HCT116 (cell line): ENCODE data around the gene SCRN1. TPM values are rescaled to one million over a fixed set of nuclear protein-coding genes. Genes with fewer than 3 reads are reported as not detected.

ENCODE experiments used
- ATAC-seq: fragments of 200-7000 bp; cut with Tn5 transposase; 2 replicates; pipeline ENCODE4 v1.9.1; 2020; ENCODE audit warnings: mild to moderate bottlenecking, moderate library complexity
- BruUV-seq: library from RNA; stranded (reverse); fragments of 400-500 nt; replicated peaks from 2 replicates; lab custom pipeline; 2021; lab: Mats Ljungman, UMichigan
- CTCF ChIA-PET: fragments of 300-600 bp; sonication (Branson Sonifier 250); formaldehyde crosslinking; loops from one replicate; lab custom pipeline; 2021; ENCODE audit warnings: antibody characterized with exemption; lab: Charles Lee
- POLR2A ChIA-PET: fragments of 300-600, 350-600 bp; sonication (Branson Sonifier 250); formaldehyde crosslinking; loops from one replicate; lab custom pipeline; 2021; ENCODE audit warnings: antibody characterized with exemption; lab: Charles Lee
- RAD21 ChIA-PET, 2 experiments: fragments of 300-600 bp; sonication (Branson Sonifier 250); formaldehyde crosslinking; loops; one replicate each; lab custom pipeline; 2023; ENCODE audit warnings: low total read pairs in 2 of 2; ENCODE audit not compliant: uncharacterized antibody in 2 of 2, unreplicated experiment in 2 of 2, low non-redundant PET in 1 of 2; lab: Charles Lee
- DNase-seq: peaks from one replicate; pipeline ENCODE4 v3.0.0-alpha.2; 2010; ENCODE audit warnings: low read depth, low spot score
- H2AFZ ChIP-seq: fragments of 200-600 bp; shearing (Covaris generic), sonication (generic); 2 replicates; pipeline ENCODE4 v1.6.1; 2017; ENCODE audit warnings: low read depth, mixed run types, mixed read lengths, antibody characterized with exemption, low read length; ENCODE audit not compliant: poor library complexity, severe bottlenecking
- H3K27ac ChIP-seq: 2 replicates; pipeline ENCODE4 v1.5.1; 2012; ENCODE audit warnings: low read depth, low read length
- H3K27me3 ChIP-seq: fragments of 200-600 bp; sonication (generic); 2 replicates; pipeline ENCODE4 v1.6.1; 2016; ENCODE audit warnings: mixed run types, low read length, mixed read lengths; ENCODE audit not compliant: insufficient read depth
- H3K36me3 ChIP-seq, 2 experiments: fragments of 200-500 bp in 1 of 2; fragments of 200-600 bp in 1 of 2; sonication (Bioruptor generic) in 1 of 2; sonication (generic) in 1 of 2; 2 replicates each; pipeline versions ENCODE4 v1.5.1 to v1.6.1; 2014 to 2016; ENCODE audit warnings: low read length in 2 of 2, inconsistent platforms in 1 of 2, mixed read lengths in 1 of 2, mixed run types in 1 of 2; ENCODE audit not compliant: insufficient read depth in 2 of 2, control insufficient read depth in 1 of 2
- H3K4me1 ChIP-seq, 2 experiments: fragments of 200-600 bp in 1 of 2; sonication (generic) in 1 of 2; 2 replicates each; pipeline versions ENCODE4 v1.5.1 to v1.6.1; 2012 to 2017; ENCODE audit warnings: low read length in 2 of 2, inconsistent platforms in 1 of 2, mild to moderate bottlenecking in 1 of 2, mixed read lengths in 1 of 2, mixed run types in 1 of 2, moderate library complexity in 1 of 2; ENCODE audit not compliant: insufficient read depth in 2 of 2, control insufficient read depth in 1 of 2
- H3K4me2 ChIP-seq: fragments of 200-600 bp; sonication (generic); 2 replicates; pipeline ENCODE4 v1.6.1; 2017; ENCODE audit warnings: mixed run types, low read length, mixed read lengths
- H3K4me3 ChIP-seq, 2 experiments: fragments of 200-600 bp in 1 of 2; sonication (generic) in 1 of 2; replicated peaks in 1 of 2; 2 replicates each; pipeline ENCODE4 v1.5.1; 2011 to 2016; ENCODE audit warnings: low read length in 2 of 2, control low read depth in 1 of 2, low read depth in 1 of 2, mild to moderate bottlenecking in 1 of 2, mixed read lengths in 1 of 2, mixed run types in 1 of 2
- H3K79me2 ChIP-seq: fragments of 200-600 bp; sonication (generic); 2 replicates; pipeline ENCODE4 v1.6.1; 2017; ENCODE audit warnings: mild to moderate bottlenecking, mixed run types, low read length, moderate library complexity, mixed read lengths; ENCODE audit not compliant: insufficient read depth
- H3K9ac ChIP-seq: fragments of 200-600 bp; sonication (generic); 2 replicates; pipeline ENCODE4 v1.6.1; 2016; ENCODE audit warnings: low read length, mixed read lengths
- H3K9me2 ChIP-seq: fragments of 200-600 bp; sonication (generic), shearing (Covaris generic); 2 replicates; pipeline ENCODE4 v1.6.1; 2017; ENCODE audit warnings: mixed run types, mild to moderate bottlenecking, moderate library complexity; ENCODE audit not compliant: insufficient read depth
- H3K9me3 ChIP-seq, 2 experiments: fragments of 200-500 bp in 1 of 2; fragments of 200-600 bp in 1 of 2; sonication (Bioruptor generic) in 1 of 2; sonication (generic) in 1 of 2; 2 replicates each; pipeline ENCODE4 v1.6.1; 2014 to 2017; ENCODE audit warnings: low read length in 2 of 2, mixed read lengths in 2 of 2, inconsistent platforms in 1 of 2, low read depth in 1 of 2, mild to moderate bottlenecking in 1 of 2, mixed run types in 1 of 2, moderate library complexity in 1 of 2; ENCODE audit not compliant: control insufficient read depth in 1 of 2, insufficient read depth in 1 of 2
- H4K20me1 ChIP-seq: fragments of 200-600 bp; sonication (generic), shearing (Covaris generic); 2 replicates; pipeline ENCODE4 v1.6.1; 2017; ENCODE audit warnings: mixed run types, mild to moderate bottlenecking, moderate library complexity; ENCODE audit not compliant: insufficient read depth
- CBX3 ChIP-seq: IDR thresholded peaks from 2 replicates; pipeline ENCODE4 v1.6.1; 2012; ENCODE audit warnings: low read depth
- CTCF ChIP-seq, 3 experiments: fragments of 200-600 bp in 1 of 3; sonication (generic) in 1 of 3; IDR thresholded peaks in 2 of 3; conservative IDR thresholded peaks in 1 of 3; 2 replicates each; pipeline ENCODE4 v1.5.1; 2012 to 2017; ENCODE audit warnings: low read depth in 2 of 3, low read length in 2 of 3, antibody characterized with exemption in 1 of 3, borderline replicate concordance in 1 of 3, control low read depth in 1 of 3, mild to moderate bottlenecking in 1 of 3, mixed read lengths in 1 of 3, mixed run types in 1 of 3, moderate library complexity in 1 of 3; ENCODE audit not compliant: insufficient read depth in 1 of 3
- POLR2A ChIP-seq: IDR thresholded peaks from 2 replicates; pipeline ENCODE4 v1.7.0; 2011; ENCODE audit warnings: borderline replicate concordance; ENCODE audit not compliant: insufficient read depth, insufficient read length; ENCODE audit errors: extremely low read depth
- POLR2AphosphoS5 ChIP-seq: IDR thresholded peaks from 2 replicates; pipeline ENCODE4 v1.6.1; 2011; ENCODE audit warnings: mild to moderate bottlenecking, low read depth, low read length, moderate library complexity
- REST ChIP-seq: IDR thresholded peaks from 2 replicates; pipeline ENCODE4 v1.6.1; 2012; ENCODE audit warnings: low read depth
- SIN3A ChIP-seq: IDR thresholded peaks from 2 replicates; pipeline ENCODE4 v1.6.1; 2012; ENCODE audit warnings: low read depth
- SRF ChIP-seq: IDR thresholded peaks from 2 replicates; pipeline ENCODE4 v1.6.1; 2012; ENCODE audit warnings: low read depth
- TCF7L2 ChIP-seq: IDR thresholded peaks from 2 replicates; pipeline ENCODE4 v1.7.0; 2011; ENCODE audit warnings: borderline replicate concordance, inconsistent platforms; ENCODE audit not compliant: insufficient read depth, insufficient read length; ENCODE audit errors: extremely low read depth
- ZNF274 ChIP-seq: fragments of 200-500 bp; sonication (Bioruptor generic); IDR thresholded peaks from 2 replicates; pipeline ENCODE4 v1.6.1; 2014; ENCODE audit warnings: mild to moderate bottlenecking, low read depth, low read length, inconsistent platforms
- intact Hi-C: fragments of 100-400 bp; cut with micrococcal nuclease; formaldehyde crosslinking; loops from 2 replicates; pipeline ENCODE4 v1.10.0; 2022
- total RNA-seq: library from RNA; stranded (reverse); gene quantifications from one replicate; pipeline ENCODE4 v1.2.1, GENCODE V29; 2021; ENCODE audit not compliant: unreplicated experiment

Gene SCRN1
- total RNA-seq, 1 experiment from 2014 or later: 76.8 TPM

GRCh38 chr7:30020535-30020934 is 30.9 kb upstream of the SCRN1 start:
- intact Hi-C loops: no loop called here
- ATAC-seq (no peak), DNase-seq (no peak)
- H2AFZ ChIP-seq: no peak overlapping the region
- H3K9me3 ChIP-seq: no peaks in the 10 kb centered on the region
- no TSS peak for BruUV-seq
- POLR2A ChIA-PET: no interaction called here
- H3K79me2 ChIP-seq: peaks cover 17% of the 10 kb centered on the region
- H3K9ac ChIP-seq: no peak overlapping the region
- no peak overlapping the region for H3K4me2 ChIP-seq
- CTCF ChIA-PET: no interaction called here
- no peak overlapping the region for H3K4me3 ChIP-seq
- H3K36me3 ChIP-seq: peaks cover 3 to 8% of the 10 kb centered on the region in 2 experiments; a peak in 2 of 4 replicates
- no peaks in the 10 kb centered on the region for H4K20me1 ChIP-seq
- H3K27me3 ChIP-seq: no peaks in the 10 kb centered on the region
- H3K9me2 ChIP-seq: no peaks in the 10 kb centered on the region
- no peak overlapping the region for H3K27ac ChIP-seq
- TF ChIP-seq SRF (no peak), POLR2AphosphoS5 (no peak), SIN3A (no peak), TCF7L2 (no peak), ZNF274 (no peak), CTCF (IDR thresholded peaks at IDR 0.05 in 2 of 3, conservative IDR thresholded peaks at IDR 0.05 in 1 of 3; ENCODE audit: borderline replicate concordance in 1 of 3, insufficient read depth in 1 of 3, low read depth in 2 of 3, low read length in 2 of 3) (no peak), REST (no peak), POLR2A (no peak), CBX3 (no peak)
- TF ChIP-seq, all 23 proteins: peak for 0
- peaks cover 4 to 8% of the 10 kb centered on the region in 2 experiments; a peak in 3 of 4 replicates for H3K4me1 ChIP-seq
- RAD21 ChIA-PET: no interaction called here
